Esophagus muscularis mucosa (tissue), 4 donors: ENCODE measurements around the gene SEMA6A. TPM values are rescaled to one million over a fixed set of nuclear protein-coding genes. Genes with fewer than 3 reads are reported as not detected.

Experiments
- DNase-seq: peaks from one replicate; pipeline ENCODE4 v3.0.0-alpha.2; 2017; ENCODE audit errors: extremely low spot score
- H3K27ac ChIP-seq, 4 donors: fragments of 200-600 bp; sonication (generic); replicated peaks in 1 of 4; 1 replicate in 3 of 4; 2 replicates in 1 of 4; pipeline ENCODE4 v1.5.1; 2016 to 2019; ENCODE audit warnings: mild to moderate bottlenecking in 1 of 4
- H3K27me3 ChIP-seq, 4 donors: fragments of 200-600 bp; sonication (generic); one replicate each; pipeline versions ENCODE4 v1.5.1 to v1.6.0; 2016 to 2019
- H3K36me3 ChIP-seq, 4 donors: fragments of 200-600 bp; sonication (generic); one replicate each; pipeline ENCODE4 v1.5.1; 2016 to 2019
- H3K4me1 ChIP-seq, 4 donors: fragments of 200-600 bp; sonication (generic); one replicate each; pipeline ENCODE4 v1.5.1; 2016 to 2019
- H3K4me3 ChIP-seq, 4 donors: fragments of 200-600 bp; sonication (generic); 1 replicate in 2 of 4; 2 replicates in 2 of 4; pipeline ENCODE4 v1.5.1; 2016 to 2019; ENCODE audit warnings: mild to moderate bottlenecking in 4 of 4, moderate library complexity in 1 of 4
- H3K9me3 ChIP-seq, 4 donors: fragments of 200-600 bp; sonication (generic); 1 replicate in 3 of 4; 2 replicates in 1 of 4; pipeline ENCODE4 v1.5.1; 2016 to 2019
- EP300 ChIP-seq: sonication (generic); formaldehyde crosslinking; IDR thresholded peaks from one replicate; pipeline ENCODE4 v1.6.1; 2017; ENCODE audit warnings: antibody characterized with exemption
- POLR2A ChIP-seq: fragments of 450-650 bp; IDR thresholded peaks from one replicate; pipeline ENCODE4 v1.6.1; 2017; ENCODE audit warnings: antibody characterized with exemption, moderate library complexity, mild to moderate bottlenecking, low read depth
- POLR2AphosphoS5 ChIP-seq, 2 donors: sonication (generic); formaldehyde crosslinking; IDR thresholded peaks; one replicate each; pipeline ENCODE4 v1.6.1; 2017; ENCODE audit warnings: antibody characterized with exemption in 2 of 2
- WGBS: methylation state at CpG from one replicate; pipeline ENCODE4 v1.1.5; 2018; 5-methylcytosine and 5-hydroxymethylcytosine counted together
- intact Hi-C: fragments of 100-400 bp; cut with DNase I; formaldehyde crosslinking; loops from one replicate; pipeline ENCODE4 v1.15.1; 2023
- total RNA-seq, 4 donors: library from RNA; depleted of rRNA; stranded (reverse); fragments of >200 nt; gene quantifications; one replicate each; pipeline versions ENCODE4 v1.1.0 to v1.2.1, GENCODE V29; 2016
- TF ChIP-seq, protein P1 (sequence below), 3 experiments: fragments of 200-600 bp in 2 of 3; fragments of 450-650 bp in 1 of 3; sonication (generic) in 2 of 3; IDR thresholded peaks; one replicate each; pipeline ENCODE4 v1.5.1; 2017 to 2019; ENCODE audit warnings: antibody characterized with exemption in 3 of 3, mild to moderate bottlenecking in 2 of 3, moderate library complexity in 1 of 3

SEMA6A gene
- total RNA-seq, 4 donors from 2014 or later, result 10.9 to 20.9 (median 14.3) TPM

GRCh38 chr5:116544531-116545241 is 29.9 kb downstream of the SEMA6A start:
- Histone ChIP-seq H3K9me3 (peaks cover 0 to 23% (median 20%) of the 10 kb centered on the region in 4 donors), H3K4me3 (no peak overlapping the region), H3K4me1 (no peaks in the 10 kb centered on the region), H3K27ac (no peak overlapping the region), H3K36me3 (no peaks in the 10 kb centered on the region), H3K27me3 (no peaks in the 10 kb centered on the region)
- no peak for TF ChIP-seq POLR2A
- TF ChIP-seq, protein P1, sequence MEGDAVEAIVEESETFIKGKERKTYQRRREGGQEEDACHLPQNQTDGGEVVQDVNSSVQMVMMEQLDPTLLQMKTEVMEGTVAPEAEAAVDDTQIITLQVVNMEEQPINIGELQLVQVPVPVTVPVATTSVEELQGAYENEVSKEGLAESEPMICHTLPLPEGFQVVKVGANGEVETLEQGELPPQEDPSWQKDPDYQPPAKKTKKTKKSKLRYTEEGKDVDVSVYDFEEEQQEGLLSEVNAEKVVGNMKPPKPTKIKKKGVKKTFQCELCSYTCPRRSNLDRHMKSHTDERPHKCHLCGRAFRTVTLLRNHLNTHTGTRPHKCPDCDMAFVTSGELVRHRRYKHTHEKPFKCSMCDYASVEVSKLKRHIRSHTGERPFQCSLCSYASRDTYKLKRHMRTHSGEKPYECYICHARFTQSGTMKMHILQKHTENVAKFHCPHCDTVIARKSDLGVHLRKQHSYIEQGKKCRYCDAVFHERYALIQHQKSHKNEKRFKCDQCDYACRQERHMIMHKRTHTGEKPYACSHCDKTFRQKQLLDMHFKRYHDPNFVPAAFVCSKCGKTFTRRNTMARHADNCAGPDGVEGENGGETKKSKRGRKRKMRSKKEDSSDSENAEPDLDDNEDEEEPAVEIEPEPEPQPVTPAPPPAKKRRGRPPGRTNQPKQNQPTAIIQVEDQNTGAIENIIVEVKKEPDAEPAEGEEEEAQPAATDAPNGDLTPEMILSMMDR (IDR thresholded peaks at IDR 0.05), result no peak
- TF ChIP-seq POLR2AphosphoS5 (IDR thresholded peaks at IDR 0.05), result no peak
- no peak for TF ChIP-seq EP300
- 90% methylated on average over 3 of the region's 3 CpGs for WGBS
- DNase-seq, result no peak
- intact Hi-C loops, result no loop called here

- Histone ChIP-seq H3K4me3 (no peak overlapping the region), H3K27me3 (no peaks in the 10 kb centered on the region), H3K4me1 (no peaks in the 10 kb centered on the region), H3K9me3 (peaks cover 0 to 23% (median 20%) of the 10 kb centered on the region in 4 donors), H3K27ac (no peak overlapping the region), H3K36me3 (no peaks in the 10 kb centered on the region)
- intact Hi-C loops, result no loop called here
- WGBS, result 28% methylated on average over 3 of the region's 3 CpGs
- TF ChIP-seq POLR2AphosphoS5 (IDR thresholded peaks at IDR 0.05) (no peak), EP300 (no peak), POLR2A (no peak)
- TF ChIP-seq, protein P1 (IDR thresholded peaks at IDR 0.05), result no peak
- DNase-seq, result no peak
Measured at GRCh38 chr5:116543501-116543900, 31.1 kb downstream of the SEMA6A start.

DNA sequence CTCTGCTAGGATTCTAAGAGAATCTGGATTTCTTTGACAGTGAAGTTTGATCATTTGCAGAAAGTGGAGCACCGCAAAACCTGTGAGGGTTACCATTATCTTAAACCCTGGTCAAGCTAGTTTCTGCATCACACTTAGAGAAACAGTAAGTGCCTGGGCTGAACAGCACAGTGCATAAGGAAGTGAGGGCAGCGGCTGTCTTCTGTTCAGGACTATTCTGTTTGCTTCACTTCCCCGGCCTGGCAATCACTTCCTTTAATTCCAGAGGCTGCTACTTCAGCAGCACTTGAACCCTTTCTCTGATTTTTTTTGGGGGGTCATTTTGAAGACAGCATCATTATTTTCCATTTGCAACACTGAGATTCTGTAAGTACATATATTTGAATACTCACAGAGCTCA is 32.0 kb downstream of the SEMA6A start:
- DNase-seq, result no peak
- TF ChIP-seq POLR2AphosphoS5 (IDR thresholded peaks at IDR 0.05) (no peak), POLR2A (no peak), EP300 (no peak)
- TF ChIP-seq, protein P1 (IDR thresholded peaks at IDR 0.05), result no peak
- H3K27ac ChIP-seq, result no peak overlapping the region
- 77% methylated on average over 3 of the region's 3 CpGs for WGBS
- no peaks in the 10 kb centered on the region for H3K36me3 ChIP-seq
- H3K9me3 ChIP-seq, result peaks cover 0 to 23% (median 20%) of the 10 kb centered on the region in 4 donors
- H3K4me3 ChIP-seq, result no peak overlapping the region
- intact Hi-C loops, result no loop called here
- no peaks in the 10 kb centered on the region for H3K27me3 ChIP-seq
- H3K4me1 ChIP-seq, result no peaks in the 10 kb centered on the region

DNA sequence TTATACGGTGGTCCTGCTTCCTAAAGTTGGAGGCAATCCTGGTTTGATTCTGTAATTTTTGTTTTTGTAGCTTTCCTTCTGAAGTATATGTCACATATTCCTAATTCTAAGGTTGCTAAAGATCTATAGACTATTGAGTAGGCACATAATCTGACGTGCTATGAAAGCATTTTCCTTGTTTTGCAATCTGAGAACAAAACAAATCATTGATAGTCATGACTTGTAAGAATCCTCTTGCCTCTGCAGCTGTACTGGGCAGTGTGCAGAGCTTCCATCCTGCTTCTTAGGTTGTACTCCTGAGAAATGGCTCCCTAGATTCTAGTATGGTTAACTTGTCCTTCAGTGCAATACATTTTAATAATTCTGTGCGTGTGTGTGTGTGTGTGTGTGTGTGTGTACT is 35.4 kb downstream of the SEMA6A start:
- Histone ChIP-seq H3K36me3 (no peaks in the 10 kb centered on the region), H3K4me1 (peaks cover 0 to 9% (median 3%) of the 10 kb centered on the region in 4 donors), H3K27ac (no peak overlapping the region), H3K9me3 (no peaks in the 10 kb centered on the region), H3K4me3 (no peak overlapping the region), H3K27me3 (no peaks in the 10 kb centered on the region)
- intact Hi-C loops, result no loop called here
- TF ChIP-seq POLR2A, result no peak
- TF ChIP-seq POLR2AphosphoS5 (IDR thresholded peaks at IDR 0.05), result no peak
- TF ChIP-seq, protein P1 (IDR thresholded peaks at IDR 0.05), result no peak
- no peak for TF ChIP-seq EP300
- no peak for DNase-seq
- WGBS, result 92% methylated on average over 3 of the region's 3 CpGs
